Esophagus squamous epithelium (tissue), 4 donors: ENCODE results near the gene ZFP36L1.

ENCODE experiments used
- CTCF ChIP-seq, 6 experiments: fragments of 450-650 bp in 4 of 6; fragments of 200-600 bp in 2 of 6; sonication (generic) in 2 of 6; IDR thresholded peaks; one replicate each; pipeline ENCODE4 v1.5.1; 2016 to 2019; ENCODE audit warnings: antibody characterized with exemption in 6 of 6, mild to moderate bottlenecking in 4 of 6, moderate library complexity in 4 of 6
- POLR2A ChIP-seq, 4 donors: fragments of 450-650 bp; IDR thresholded peaks; one replicate each; pipeline ENCODE4 v1.6.1; 2017; ENCODE audit warnings: antibody characterized with exemption in 4 of 4, mild to moderate bottlenecking in 4 of 4, moderate library complexity in 3 of 4

- TF ChIP-seq CTCF (IDR thresholded peaks at IDR 0.05) (no peak), POLR2A (IDR thresholded peaks at IDR 0.05) (no peak)
These were observed 35.8 kb upstream of the ZFP36L1 start for GRCh38 chr14:68828698-68829097.
